ENCODE measurements around the gene TUNAR.

- TF ChIP-seq CTCF (IDR thresholded peaks at IDR 0.05; ENCODE audit: borderline replicate concordance, extremely low read depth, low read length, poor library complexity, severe bottlenecking) (no peak), EZH2 (IDR thresholded peaks at IDR 0.05; ENCODE audit: borderline replicate concordance, low read depth, low read length, severe bottlenecking) (no peak)
These were observed 15.1 kb downstream of the TUNAR start for GRCh38 chr14:95891742-95892141.
